HL-60/S4 treated with retinoic acid at 250 ng/mL for 4 days and 3 days (cell line): ENCODE results near the gene PELI3.
"Not testable (repeated sequence)": the region's sequence is repeated elsewhere in the genome, so short reads cannot be mapped to it uniquely, and the experiment has no call there.

Experiments
- in situ Hi-C: fragments of 300-500 bp; cut with MboI; formaldehyde crosslinking; loops from 2 replicates; pipeline ENCODE4 v1.7.0; 2022; ENCODE audit warnings: low sequenced_read_pairs

PELI3 gene

GRCh38 chr11:66466225-66467033 is at the start of gene PELI3:
Gene PELI3 (plus strand): TSS chr11:66466905. CDS start chr11:66468129, 1,224 bp downstream.
- in situ Hi-C loops = no loop called here

- in situ Hi-C loops = loop anchor here (25.0 kb wide), 2 partner anchors 270 to 420 kb away; partner anchors contain the start of genes RBM4B and RCE1
These were observed 49.7 kb upstream of the PELI3 start for GRCh38 chr11:66417000-66417399.

- in situ Hi-C loops = loop anchor here (25.0 kb wide), 2 partner anchors 269 to 419 kb away; partner anchors contain the start of genes RBM4B and RCE1
These were observed 48.3 kb upstream of the PELI3 start for GRCh38 chr11:66418168-66418985.

- in situ Hi-C loops = loop anchor here (25.0 kb wide), 2 partner anchors 268 to 418 kb away; partner anchors contain the start of genes RBM4B and RCE1
These were observed 47.8 kb upstream of the PELI3 start for GRCh38 chr11:66418986-66419308.

GRCh38 chr11:66419825-66420224 is 46.9 kb upstream of the PELI3 start:
- in situ Hi-C loops = loop anchor here (25.0 kb wide), 2 partner anchors 267 to 417 kb away; partner anchors contain the start of genes RBM4B and RCE1

GRCh38 chr11:66420671-66421476 is 45.8 kb upstream of the PELI3 start, which contains the start of gene NPAS4:
Gene NPAS4 (plus strand): TSS chr11:66421035. CDS start chr11:66421180, 145 bp downstream.
- in situ Hi-C loops = loop anchor here (25.0 kb wide), 2 partner anchors 266 to 416 kb away; partner anchors contain the start of genes RBM4B and RCE1

GRCh38 chr11:66421492-66422205 is 45.1 kb upstream of the PELI3 start:
- in situ Hi-C loops = loop anchor here (25.0 kb wide), 2 partner anchors 266 to 416 kb away; partner anchors contain the start of genes RBM4B and RCE1

GRCh38 chr11:66426314-66426713 is 40.4 kb upstream of the PELI3 start:
- in situ Hi-C loops = no loop called here

GRCh38 chr11:66428933-66429332 is 37.8 kb upstream of the PELI3 start:
- in situ Hi-C loops = no loop called here

- in situ Hi-C loops = no loop called here
These were observed 36.6 kb upstream of the PELI3 start for GRCh38 chr11:66429983-66430602.

GRCh38 chr11:66431287-66431686 is 35.4 kb upstream of the PELI3 start:
- in situ Hi-C loops = not testable (repeated sequence)

GRCh38 chr11:66431871-66432329 is 34.8 kb upstream of the PELI3 start:
- in situ Hi-C loops = not testable (repeated sequence)

GRCh38 chr11:66432597-66432996 is 34.1 kb upstream of the PELI3 start:
- in situ Hi-C loops = no loop called here

GRCh38 chr11:66437979-66438503 is 28.7 kb upstream of the PELI3 start:
- in situ Hi-C loops = no loop called here

- in situ Hi-C loops = no loop called here
These were observed 27.9 kb upstream of the PELI3 start, which contains the start of gene MRPL11 for GRCh38 chr11:66438504-66439466. Gene MRPL11 (minus strand): TSS chr11:66438848. CDS start chr11:66438754, 94 bp downstream.

GRCh38 chr11:66440101-66440939 is 26.4 kb upstream of the PELI3 start:
- in situ Hi-C loops = not testable (repeated sequence)

- in situ Hi-C loops = not testable (repeated sequence)
These were observed 25.8 kb upstream of the PELI3 start for GRCh38 chr11:66440940-66441282.
